GM19463 (cell line): ENCODE data around the gene EXOC2.
"Not testable (repeated sequence)": the region's sequence is repeated elsewhere in the genome, so short reads cannot be mapped to it uniquely, and the experiment has no call there.

ENCODE experiments used
- ATAC-seq: cut with Tn5 transposase; IDR thresholded peaks from one replicate; pipeline ENCODE4 v1.9.1; 2021; ENCODE audit warnings: mild to moderate bottlenecking, moderate library complexity; ENCODE audit not compliant: unreplicated experiment

EXOC2 gene

DNA sequence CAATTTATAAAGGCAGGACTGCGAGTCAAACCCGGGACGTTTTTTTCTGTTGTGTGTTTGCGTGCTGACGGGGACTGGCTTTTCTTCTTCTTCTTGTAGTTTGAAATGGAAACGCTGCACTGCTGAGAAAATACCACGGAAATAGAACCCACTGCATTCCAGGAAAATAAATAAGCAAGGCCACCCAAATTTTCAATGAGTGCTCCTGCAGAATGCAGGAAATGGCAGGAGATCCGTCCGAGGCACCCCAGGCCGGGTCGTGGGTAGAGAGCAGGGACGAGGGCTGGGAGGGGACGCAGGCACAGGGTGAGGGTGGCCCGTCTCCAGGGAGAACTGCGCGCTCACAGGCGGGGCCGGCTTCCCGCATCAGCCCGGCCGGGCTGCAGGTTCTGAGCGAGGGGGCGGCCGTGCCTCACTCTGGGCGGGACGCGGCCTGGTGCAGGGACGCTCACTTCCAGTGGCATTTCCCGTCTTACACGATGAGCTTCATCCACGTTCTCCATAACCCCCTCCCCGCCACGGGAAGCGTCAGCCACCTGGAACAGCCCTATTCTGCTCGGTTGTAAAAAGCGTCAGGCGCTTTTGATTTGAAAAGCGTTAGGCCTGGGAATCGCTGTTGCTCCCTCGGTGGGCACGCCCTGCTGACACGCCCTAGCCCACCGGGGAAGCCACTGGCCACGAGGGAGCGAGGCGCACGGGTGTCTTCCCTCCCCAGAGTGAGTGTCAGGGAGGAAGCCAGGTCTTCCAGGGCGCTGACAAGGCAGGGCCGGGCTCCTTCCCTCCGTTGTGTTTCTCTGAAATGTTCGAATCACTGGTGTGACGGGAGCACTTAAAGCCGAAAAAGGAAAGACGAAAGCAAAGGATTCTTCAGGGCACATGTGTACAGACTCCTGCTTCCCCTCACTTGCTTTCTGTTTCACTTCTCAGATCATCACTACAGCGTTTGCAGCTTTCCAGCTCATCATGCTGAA is 17.9 kb upstream of the EXOC2 start:
- ATAC-seq, result peak; percentile 83

- ATAC-seq, result no peak
Observed at GRCh38 chr6:709471-710056, 16.6 kb upstream of the EXOC2 start.

GRCh38 chr6:708237-708598 is 15.3 kb upstream of the EXOC2 start:
- ATAC-seq, result no peak

DNA sequence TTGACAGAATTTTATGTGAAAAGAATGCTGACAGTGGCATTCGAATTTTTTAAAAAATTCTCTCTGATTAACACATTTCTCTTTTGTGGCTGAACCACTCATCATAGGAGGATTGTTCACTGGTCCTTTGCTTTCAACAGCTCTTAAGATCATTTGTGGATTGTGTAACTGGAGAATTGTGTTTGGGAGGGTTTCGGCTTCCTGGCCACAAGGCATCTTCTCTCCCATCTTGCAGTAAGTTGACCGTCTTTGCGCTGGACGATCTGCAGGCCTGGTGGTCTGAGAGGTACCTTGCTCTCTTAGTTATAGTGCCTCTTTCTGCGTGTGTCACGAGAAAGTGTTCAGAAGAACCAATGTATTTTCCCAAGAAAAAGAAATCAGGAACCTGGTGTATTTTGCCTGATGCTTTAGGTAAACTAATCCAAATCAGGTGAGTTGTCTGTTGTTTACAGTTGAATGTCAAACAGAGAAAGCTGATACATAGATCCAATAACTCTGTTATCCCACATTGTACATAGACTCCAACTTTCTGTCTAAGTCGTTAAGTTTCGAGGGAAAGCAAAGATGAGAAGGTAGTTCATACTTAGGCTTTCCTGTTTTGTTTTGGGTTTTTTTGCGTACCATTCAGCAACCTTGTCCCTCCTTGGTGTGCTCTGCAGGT is 14.8 kb upstream of the EXOC2 start:
- no peak for ATAC-seq

- ATAC-seq, result no peak
Observed at GRCh38 chr6:706819-707381, 14.0 kb upstream of the EXOC2 start.

DNA sequence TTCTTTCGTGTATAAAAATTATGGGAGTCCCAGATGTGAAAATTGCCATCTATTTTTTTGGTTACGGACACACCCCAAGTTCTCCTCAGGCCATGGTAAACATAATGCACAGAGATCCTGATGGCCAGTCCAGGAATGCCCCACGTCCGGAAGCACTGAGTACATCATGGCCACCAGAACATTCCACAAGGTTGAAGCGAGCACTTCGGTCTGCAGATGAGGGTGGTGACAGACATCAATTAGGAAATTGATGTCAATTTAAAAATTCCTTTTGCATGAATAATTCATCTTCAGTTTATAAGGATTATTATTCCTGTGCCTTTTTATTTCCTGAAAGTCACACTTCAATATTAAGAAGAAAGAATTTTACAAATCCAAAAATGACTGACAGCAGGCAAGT is 13.2 kb upstream of the EXOC2 start:
- ATAC-seq, result no peak

DNA sequence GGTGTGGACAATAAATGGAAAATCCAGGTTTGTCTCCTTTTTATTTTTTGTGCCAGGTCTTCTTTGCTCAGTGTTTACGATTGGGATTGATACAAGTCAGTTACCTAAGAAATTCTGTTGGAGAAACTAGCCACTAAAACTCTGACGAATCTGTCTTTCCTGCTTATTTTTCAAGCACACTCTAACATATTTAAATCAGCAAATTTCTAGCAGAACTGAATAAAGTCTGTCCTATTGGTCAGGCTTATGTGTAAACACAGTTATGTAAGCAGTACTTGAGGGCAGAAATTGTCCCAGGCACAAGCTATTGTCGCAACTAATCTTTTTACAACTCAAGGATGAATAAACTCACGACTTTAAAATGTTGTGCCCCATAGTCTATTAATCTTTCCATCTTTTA is 12.1 kb upstream of the EXOC2 start:
- ATAC-seq, result no peak

DNA sequence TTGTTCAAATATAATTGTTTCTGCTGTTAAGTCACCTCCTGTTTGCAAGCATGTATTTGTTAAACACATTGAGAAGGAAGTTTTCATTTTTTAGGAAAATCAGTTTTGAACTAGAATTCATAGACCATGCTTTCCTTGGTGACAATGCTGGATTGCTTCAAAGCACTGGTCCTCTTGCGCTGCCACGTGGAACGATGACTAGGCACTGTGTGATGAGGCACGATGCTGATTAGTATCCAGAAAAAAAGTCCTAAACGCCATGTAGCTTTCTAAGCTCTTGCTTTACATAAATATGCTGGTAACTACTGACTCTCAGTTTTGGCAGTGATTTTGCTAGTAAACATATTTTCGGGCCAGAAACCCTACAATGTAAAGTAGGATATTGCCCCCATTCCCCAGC is 11.1 kb upstream of the EXOC2 start:
- ATAC-seq, result no peak

DNA sequence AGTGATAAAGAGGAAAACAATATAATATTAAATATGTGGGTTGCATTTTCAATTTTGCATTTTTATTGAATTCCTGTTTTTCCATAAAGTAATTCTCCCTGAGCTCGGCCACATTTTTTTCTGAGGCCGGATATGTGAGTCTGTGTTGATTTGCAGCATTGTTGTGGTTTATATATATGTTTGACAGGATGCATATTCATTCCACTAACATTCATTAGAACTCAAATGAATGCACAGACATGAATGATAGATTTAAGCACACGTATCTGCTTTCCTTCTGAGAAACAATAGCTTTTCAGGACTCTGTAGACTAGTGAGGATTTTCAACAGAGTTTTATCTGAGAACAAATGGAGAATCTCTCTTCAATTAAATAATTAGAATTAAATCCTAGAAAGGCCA is 10.6 kb upstream of the EXOC2 start:
- no peak for ATAC-seq

- no peak for ATAC-seq
Observed at GRCh38 chr6:701700-702479, 9.0 kb upstream of the EXOC2 start.

DNA sequence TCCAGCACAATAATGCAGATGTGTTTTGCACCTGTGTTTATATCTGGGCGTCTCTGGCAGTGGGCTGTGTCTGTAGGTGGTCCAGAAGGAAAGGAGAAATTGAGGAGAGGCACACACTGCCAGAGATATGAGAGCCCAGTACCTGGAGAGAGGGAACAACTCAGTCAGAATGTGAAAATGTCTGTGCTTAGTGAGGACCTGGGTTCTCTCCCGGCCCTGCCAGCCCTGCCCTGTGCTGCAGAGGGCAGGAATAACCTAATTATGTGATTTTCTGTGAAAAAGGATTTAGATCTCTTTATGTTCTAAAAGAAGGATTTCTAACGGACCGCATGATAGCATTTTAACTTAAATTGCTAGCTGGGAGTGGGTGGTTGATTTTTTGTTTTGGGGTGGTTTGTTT is 8.3 kb upstream of the EXOC2 start:
- no peak for ATAC-seq

- no peak for ATAC-seq
Observed at GRCh38 chr6:700490-700889, 7.6 kb upstream of the EXOC2 start.

DNA sequence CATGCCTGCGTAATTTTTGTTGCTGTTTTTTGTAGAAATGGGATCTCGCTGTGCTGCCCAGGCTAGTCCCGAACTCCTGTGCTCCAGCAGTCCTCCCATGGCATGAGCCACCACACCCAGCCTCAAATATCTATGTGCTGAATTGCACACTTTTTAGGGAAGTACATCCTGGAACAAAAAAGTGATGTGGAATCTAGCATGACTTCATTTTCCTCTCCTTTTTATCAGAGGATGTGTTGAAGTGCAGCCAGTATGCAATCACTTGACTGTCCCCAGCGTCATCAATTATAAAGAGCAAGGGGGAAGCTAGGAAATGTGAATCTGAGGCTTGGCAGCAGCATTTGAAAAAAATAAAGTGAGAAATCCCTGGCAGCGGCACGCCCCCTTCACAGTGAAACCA is 6.4 kb upstream of the EXOC2 start:
- ATAC-seq, result no peak

DNA sequence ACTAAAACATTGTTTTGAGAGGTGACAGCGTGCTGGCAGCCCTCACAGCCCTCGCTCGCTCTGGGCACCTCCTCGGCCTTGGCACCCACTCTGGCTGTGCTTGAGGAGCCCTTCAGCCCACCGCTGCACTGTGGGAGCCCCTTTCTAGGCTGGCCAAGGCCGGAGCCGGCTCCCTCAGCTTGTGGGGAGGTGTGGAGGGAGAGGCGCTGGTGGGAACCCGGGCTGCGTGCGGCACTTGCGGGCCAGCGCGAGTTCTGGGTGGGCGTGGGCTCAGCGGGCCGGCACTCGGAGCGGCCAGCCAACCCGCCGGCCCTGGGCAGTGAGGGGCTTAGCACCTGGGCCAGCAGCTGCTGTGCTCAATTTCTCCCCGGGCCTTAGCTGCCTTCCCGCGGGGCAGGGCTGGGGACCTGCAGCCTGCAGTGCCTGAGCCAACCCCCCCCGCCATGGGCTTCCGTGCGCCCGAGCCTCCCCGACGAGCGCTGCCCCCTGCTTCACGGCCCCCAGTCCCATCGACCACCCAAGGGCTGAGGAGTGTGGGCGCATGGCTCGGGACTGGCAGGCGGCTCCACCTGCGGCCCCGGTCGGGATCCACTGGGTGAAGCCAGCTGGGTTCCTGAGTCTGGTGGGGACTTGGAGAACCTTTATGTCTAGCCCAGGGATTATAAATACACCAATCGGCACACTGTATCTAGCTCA is 1.6 kb upstream of the EXOC2 start:
- ATAC-seq, result not testable (repeated sequence)

DNA sequence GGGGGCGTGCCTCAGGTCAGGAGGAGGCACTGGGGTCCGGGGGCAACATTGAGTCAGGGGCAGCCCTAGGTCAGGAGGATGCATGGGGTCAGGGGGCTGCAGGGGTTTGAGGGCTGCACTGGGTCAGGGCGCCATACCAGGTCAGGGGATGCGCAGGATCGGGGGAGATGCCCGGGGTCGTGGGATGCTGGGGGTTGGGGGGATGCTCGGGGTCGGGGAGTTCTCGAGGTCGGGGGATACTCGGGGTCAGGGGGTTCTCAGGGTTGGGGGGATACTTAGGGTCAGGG is 727 bp upstream of the EXOC2 start:
- ATAC-seq, result no peak

DNA sequence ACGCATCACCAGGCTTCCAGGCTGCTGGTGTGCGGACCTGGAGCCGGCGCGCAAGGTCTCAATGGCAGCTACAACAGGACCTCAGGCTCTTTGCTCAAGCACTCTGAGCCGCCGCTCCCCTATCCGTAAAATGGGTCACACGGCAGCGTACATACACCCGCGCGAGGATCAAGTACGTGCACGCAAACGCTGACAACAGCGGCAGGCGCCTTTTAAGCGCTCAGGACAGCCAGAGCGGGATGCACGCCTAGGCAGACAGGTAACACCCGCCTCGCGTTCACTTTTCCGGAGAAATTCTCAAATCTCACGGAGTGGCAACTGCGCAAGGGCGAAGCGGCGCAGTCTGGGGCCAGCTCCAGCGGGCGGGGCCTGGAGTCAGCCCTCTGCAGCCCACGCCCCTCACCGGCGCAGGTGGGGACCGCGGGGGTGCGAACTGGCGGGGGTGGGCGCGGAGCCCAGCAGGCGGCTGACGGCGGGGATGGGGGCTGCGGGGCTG is 535 bp downstream of the EXOC2 start:
- peak; percentile 78 for ATAC-seq

GRCh38 chr6:689223-689622 is 3.7 kb downstream of the EXOC2 start:
- ATAC-seq, result no peak

GRCh38 chr6:686497-686896 is 6.4 kb downstream of the EXOC2 start:
- no peak for ATAC-seq

- peak; percentile 97 for ATAC-seq
Observed at GRCh38 chr6:684831-685636, 7.9 kb downstream of the EXOC2 start.
